Left renal cortex interstitium (tissue), 4 donors: ENCODE results near the gene IVD. TPM values are rescaled to one million over a fixed set of nuclear protein-coding genes. Genes with fewer than 3 reads are reported as not detected.

ENCODE experiments used
- DNase-seq, 4 donors: peaks; one replicate each; pipeline ENCODE4 v3.0.0-alpha.2; 2013; ENCODE audit warnings: low read depth in 4 of 4, low spot score in 2 of 4, missing footprints in 1 of 4
- polyA plus RNA-seq, 4 donors: library from polyadenylated mRNA; unstranded; fragments of 120-200 nt; gene quantifications; one replicate each; pipeline ENCODE4 v1.2.1, GENCODE V29; 2013; ENCODE audit not compliant: insufficient read length in 4 of 4

The IVD gene
- polyA plus RNA-seq, result 100 to 1,000 TPM in 1 of 4 donors, 10 to 100 TPM in 3; 57.7 to 102 (median 83.1) TPM

- DNase-seq, result peak; percentile 75 to 90 (median 84)
Measured at GRCh38 chr15:40405501-40406381, at the start of gene IVD. Gene IVD (plus strand): TSS chr15:40405795. CDS start chr15:40405828, 33 bp downstream.

GRCh38 chr15:40355976-40356585, 49.5 kb upstream of the IVD start:
- DNase-seq, result no peak

- DNase-seq, result no peak
Measured at GRCh38 chr15:40357246-40357645, 48.3 kb upstream of the IVD start.

GRCh38 chr15:40357723-40358470, 47.7 kb upstream of the IVD start, which contains the start of gene DISP2:
Gene DISP2 (plus strand): TSS chr15:40358219. CDS start chr15:40358322, 103 bp downstream.
- peak in 1 of 4 donors; percentile 46 for DNase-seq

GRCh38 chr15:40358471-40359353, 46.9 kb upstream of the IVD start:
- DNase-seq, result no peak

GRCh38 chr15:40360015-40360414, 45.6 kb upstream of the IVD start:
- no peak for DNase-seq

GRCh38 chr15:40361640-40362039, 44.0 kb upstream of the IVD start:
- no peak for DNase-seq

GRCh38 chr15:40363611-40364010, 42.0 kb upstream of the IVD start:
- DNase-seq, result no peak

- DNase-seq, result no peak
Measured at GRCh38 chr15:40364251-40364650, 41.3 kb upstream of the IVD start.

GRCh38 chr15:40365016-40365415, 40.6 kb upstream of the IVD start:
- DNase-seq, result no peak

GRCh38 chr15:40365624-40366456, 39.8 kb upstream of the IVD start:
- DNase-seq, result no peak

- no peak for DNase-seq
Measured at GRCh38 chr15:40366457-40367370, 38.9 kb upstream of the IVD start.

GRCh38 chr15:40367371-40367685, 38.3 kb upstream of the IVD start:
- DNase-seq, result no peak

GRCh38 chr15:40367686-40368611, 37.6 kb upstream of the IVD start:
- peak in 2 of 4 donors; percentile 67 to 78 for DNase-seq

GRCh38 chr15:40368719-40369473, 36.7 kb upstream of the IVD start:
- no peak for DNase-seq

GRCh38 chr15:40369474-40369869, 36.1 kb upstream of the IVD start:
- no peak for DNase-seq
